SU-DHL-6 (cell line): ENCODE results near the gene UROC1.

Source experiments
- H2AFZ ChIP-seq: fragments of 200-600 bp; sonication (generic); 2 replicates; pipeline ENCODE4 v1.6.1; 2014; ENCODE audit warnings: low read depth, mild to moderate bottlenecking, moderate library complexity, mixed read lengths, antibody characterized with exemption, low read length; ENCODE audit not compliant: severe bottlenecking
- H3F3A ChIP-seq: fragments of 200-600 bp; shearing (Covaris generic); 2 replicates; pipeline ENCODE4 v1.6.0; 2016; ENCODE audit warnings: antibody characterized with exemption, mild to moderate bottlenecking; ENCODE audit not compliant: insufficient read depth
- H3K27ac ChIP-seq: fragments of 200-600 bp; sonication (generic); 2 replicates; pipeline ENCODE4 v1.5.1; 2016; ENCODE audit warnings: low read depth, mild to moderate bottlenecking, low read length, moderate library complexity, mixed read lengths
- H3K27me3 ChIP-seq: fragments of 200-600 bp; sonication (generic), shearing (Covaris generic); 2 replicates; pipeline ENCODE4 v1.6.0; 2014; ENCODE audit warnings: mild to moderate bottlenecking, low read length
- H3K36me3 ChIP-seq: fragments of 200-600 bp; sonication (generic); 2 replicates; pipeline ENCODE4 v1.6.1; 2014; ENCODE audit warnings: mild to moderate bottlenecking, low read length, mixed read lengths
- H3K4me2 ChIP-seq: fragments of 300-600, 200-600 bp; shearing (Covaris generic), sonication (generic); 2 replicates; pipeline ENCODE4 v1.6.0; 2014; ENCODE audit warnings: low read length, low read depth, mild to moderate bottlenecking; ENCODE audit not compliant: poor library complexity, severe bottlenecking
- H3K4me3 ChIP-seq: fragments of 200-600 bp; sonication (generic); 2 replicates; pipeline ENCODE4 v1.5.1; 2014; ENCODE audit warnings: antibody characterized with exemption, low read length, mild to moderate bottlenecking, mixed read lengths; ENCODE audit not compliant: insufficient read depth, poor library complexity, severe bottlenecking
- H3K79me2 ChIP-seq: fragments of 200-600 bp; sonication (generic); 2 replicates; pipeline ENCODE4 v1.6.1; 2014; ENCODE audit warnings: mild to moderate bottlenecking, low read length, moderate library complexity; ENCODE audit not compliant: insufficient read depth
- H3K9ac ChIP-seq: fragments of 200-600 bp; sonication (generic); 2 replicates; pipeline ENCODE4 v1.7.0; 2014; ENCODE audit warnings: mild to moderate bottlenecking, low read length
- H3K9me2 ChIP-seq: fragments of 200-600 bp; sonication (generic); replicated peaks from 2 replicates; pipeline ENCODE4 v1.6.1; 2014; ENCODE audit warnings: low read length; ENCODE audit not compliant: insufficient read depth
- H3K9me3 ChIP-seq: fragments of 200-600 bp; sonication (generic); 2 replicates; pipeline ENCODE4 v1.6.1; 2014; ENCODE audit warnings: low read length, mixed read lengths; ENCODE audit not compliant: insufficient read depth
- H4K20me1 ChIP-seq: fragments of 200-600 bp; sonication (generic); 2 replicates; pipeline ENCODE4 v1.6.1; 2014; ENCODE audit warnings: low read depth, mild to moderate bottlenecking, antibody characterized with exemption, low read length, moderate library complexity, mixed read lengths
- CTCF ChIP-seq: fragments of 200-600 bp; sonication (generic); IDR thresholded peaks from one replicate; pipeline ENCODE4 v1.5.1; 2017; ENCODE audit warnings: antibody characterized with exemption, mild to moderate bottlenecking, low read length, moderate library complexity; ENCODE audit not compliant: insufficient read depth, poor library complexity, severe bottlenecking
- EZH2phosphoT487 ChIP-seq: fragments of 200-600 bp; sonication (generic), shearing (Covaris generic); conservative IDR thresholded peaks from 2 replicates; pipeline ENCODE4 v1.6.1; 2018; ENCODE audit warnings: mild to moderate bottlenecking, antibody characterized with exemption, low read length, moderate library complexity, mixed read lengths

Gene UROC1

GRCh38 chr3:126481808-126482502 is 35.6 kb downstream of the UROC1 start:
- Histone ChIP-seq H4K20me1 (no peaks in the 10 kb centered on the region), H3F3A (no peaks in the 10 kb centered on the region), H3K79me2 (no peaks in the 10 kb centered on the region), H3K36me3 (no peaks in the 10 kb centered on the region), H3K4me2 (no peak overlapping the region), H2AFZ (no peak overlapping the region), H3K4me3 (no peak overlapping the region), H3K9ac (no peak overlapping the region), H3K9me2 (no peaks in the 10 kb centered on the region), H3K27me3 (no peaks in the 10 kb centered on the region), H3K9me3 (no peaks in the 10 kb centered on the region), H3K27ac (no peak overlapping the region)
- no peak for TF ChIP-seq EZH2phosphoT487
- no peak for TF ChIP-seq CTCF

DNA sequence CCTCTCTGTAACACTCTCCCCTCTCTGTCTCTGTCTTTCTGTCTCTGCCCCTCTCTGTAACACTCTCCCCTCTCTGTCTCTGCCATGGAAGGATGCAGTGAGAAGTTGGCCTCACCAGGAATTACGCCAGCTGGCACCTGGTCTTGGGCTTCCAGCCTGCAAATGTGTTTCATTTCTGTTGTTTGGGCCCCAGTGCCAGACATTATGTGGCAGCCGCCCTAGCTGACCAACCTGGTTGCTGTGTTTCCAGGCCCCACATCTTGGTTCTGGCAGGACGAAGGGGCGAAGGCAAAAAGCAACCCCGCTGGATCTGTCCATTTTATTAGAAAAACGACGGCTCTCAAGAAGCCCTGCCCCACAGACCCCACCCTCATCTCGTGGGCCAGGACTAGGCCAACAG is 36.7 kb downstream of the UROC1 start:
- H3K9ac ChIP-seq = no peak overlapping the region
- no peaks in the 10 kb centered on the region for H3K27me3 ChIP-seq
- H3K36me3 ChIP-seq = no peaks in the 10 kb centered on the region
- no peak overlapping the region for H2AFZ ChIP-seq
- H3K79me2 ChIP-seq = no peaks in the 10 kb centered on the region
- H3K4me3 ChIP-seq = no peak overlapping the region
- TF ChIP-seq CTCF (no peak), EZH2phosphoT487 (no peak)
- no peaks in the 10 kb centered on the region for H3F3A ChIP-seq
- no peak overlapping the region for H3K27ac ChIP-seq
- no peak overlapping the region for H3K4me2 ChIP-seq
- no peaks in the 10 kb centered on the region for H4K20me1 ChIP-seq
- H3K9me3 ChIP-seq = no peaks in the 10 kb centered on the region
- no peaks in the 10 kb centered on the region for H3K9me2 ChIP-seq

GRCh38 chr3:126480206-126480605 is 37.4 kb downstream of the UROC1 start:
- no peaks in the 10 kb centered on the region for H3F3A ChIP-seq
- H3K4me2 ChIP-seq = no peak overlapping the region
- no peaks in the 10 kb centered on the region for H3K9me3 ChIP-seq
- H3K27me3 ChIP-seq = no peaks in the 10 kb centered on the region
- TF ChIP-seq CTCF = no peak
- TF ChIP-seq EZH2phosphoT487 = no peak
- H3K4me3 ChIP-seq = no peak overlapping the region
- H3K36me3 ChIP-seq = no peaks in the 10 kb centered on the region
- no peak overlapping the region for H3K27ac ChIP-seq
- no peaks in the 10 kb centered on the region for H3K79me2 ChIP-seq
- no peaks in the 10 kb centered on the region for H3K9me2 ChIP-seq
- H2AFZ ChIP-seq = no peak overlapping the region
- H3K9ac ChIP-seq = no peak overlapping the region
- H4K20me1 ChIP-seq = no peaks in the 10 kb centered on the region
